ENCODE data around the gene PAK4.

DNA sequence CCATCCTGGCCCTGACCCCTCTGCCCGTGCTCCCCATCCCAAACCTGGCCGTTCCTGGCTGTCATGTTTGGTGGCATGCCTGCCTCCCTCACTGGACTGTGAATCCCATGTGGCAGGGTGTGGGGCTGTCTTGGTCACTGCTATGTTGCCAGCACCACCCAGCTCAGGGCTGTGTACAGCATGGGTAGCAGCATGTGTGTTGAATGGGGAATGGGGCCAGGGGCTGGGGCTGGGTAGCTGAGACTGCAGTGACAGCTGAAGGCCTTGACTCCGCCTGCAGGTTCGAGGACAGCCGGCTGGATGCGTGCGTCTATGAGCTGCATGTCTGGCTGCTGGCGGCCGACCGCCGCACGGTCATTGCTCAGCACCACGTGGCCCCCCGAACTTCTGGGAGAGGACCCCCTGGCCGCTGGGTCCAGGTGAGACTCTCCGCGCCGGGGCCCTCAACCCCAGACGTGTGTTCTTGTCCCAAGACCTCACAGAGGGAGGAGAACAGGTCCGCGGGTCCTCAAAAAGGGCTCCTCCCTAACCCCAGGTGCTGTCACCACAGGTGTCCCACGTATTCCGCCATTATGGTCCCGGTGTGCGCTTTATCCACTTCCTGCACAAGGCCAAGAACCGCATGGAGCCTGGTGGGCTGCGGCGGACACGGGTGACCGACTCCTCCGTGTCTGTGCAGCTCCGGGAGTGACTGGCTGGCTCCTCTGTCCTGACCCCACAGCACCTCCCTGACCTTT is 74.6 kb downstream of the PAK4 start:
- TF ChIP-seq, protein P1, sequence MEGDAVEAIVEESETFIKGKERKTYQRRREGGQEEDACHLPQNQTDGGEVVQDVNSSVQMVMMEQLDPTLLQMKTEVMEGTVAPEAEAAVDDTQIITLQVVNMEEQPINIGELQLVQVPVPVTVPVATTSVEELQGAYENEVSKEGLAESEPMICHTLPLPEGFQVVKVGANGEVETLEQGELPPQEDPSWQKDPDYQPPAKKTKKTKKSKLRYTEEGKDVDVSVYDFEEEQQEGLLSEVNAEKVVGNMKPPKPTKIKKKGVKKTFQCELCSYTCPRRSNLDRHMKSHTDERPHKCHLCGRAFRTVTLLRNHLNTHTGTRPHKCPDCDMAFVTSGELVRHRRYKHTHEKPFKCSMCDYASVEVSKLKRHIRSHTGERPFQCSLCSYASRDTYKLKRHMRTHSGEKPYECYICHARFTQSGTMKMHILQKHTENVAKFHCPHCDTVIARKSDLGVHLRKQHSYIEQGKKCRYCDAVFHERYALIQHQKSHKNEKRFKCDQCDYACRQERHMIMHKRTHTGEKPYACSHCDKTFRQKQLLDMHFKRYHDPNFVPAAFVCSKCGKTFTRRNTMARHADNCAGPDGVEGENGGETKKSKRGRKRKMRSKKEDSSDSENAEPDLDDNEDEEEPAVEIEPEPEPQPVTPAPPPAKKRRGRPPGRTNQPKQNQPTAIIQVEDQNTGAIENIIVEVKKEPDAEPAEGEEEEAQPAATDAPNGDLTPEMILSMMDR (IDR thresholded peaks at IDR 0.05; ENCODE audit: low read depth, low read length) = no peak
- TF ChIP-seq POLR2A (IDR thresholded peaks at IDR 0.05; ENCODE audit: extremely low read depth, insufficient read length) = no peak

Measured in NB4 (cell line).